H1 (cell line): ENCODE measurements around the gene FGFR2.

ENCODE experiments used
- CHD2 ChIP-seq: IDR thresholded peaks from 2 replicates; pipeline ENCODE4 v1.6.1; 2012; ENCODE audit warnings: low read length, improper control_type of control experiment
- EZH2 ChIP-seq: fragments of 200-600 bp; sonication (generic); IDR thresholded peaks from 2 replicates; pipeline ENCODE4 v1.7.1; 2012; ENCODE audit warnings: low read depth, mild to moderate bottlenecking, moderate library complexity, low read length, inconsistent platforms; ENCODE audit not compliant: severe bottlenecking
- GABPA ChIP-seq: IDR thresholded peaks from 2 replicates; pipeline ENCODE4 v1.6.1; 2011; ENCODE audit warnings: mild to moderate bottlenecking, low read length, moderate library complexity, borderline replicate concordance; ENCODE audit not compliant: insufficient read depth
- HDAC2 ChIP-seq, 2 experiments: fragments of 300-600 bp in 1 of 2; sonication (generic) in 1 of 2; IDR thresholded peaks; 2 replicates each; pipeline ENCODE4 v1.6.1; 2011 to 2012; ENCODE audit warnings: low read depth in 2 of 2, low read length in 2 of 2, mild to moderate bottlenecking in 2 of 2, moderate library complexity in 2 of 2, borderline replicate concordance in 1 of 2, inconsistent platforms in 1 of 2
- POLR2A ChIP-seq, 2 experiments: IDR thresholded peaks; 1 replicate in 1 of 2; 2 replicates in 1 of 2; pipeline ENCODE4 v1.6.1; 2011; ENCODE audit warnings: low read depth in 2 of 2, low read length in 2 of 2, mild to moderate bottlenecking in 2 of 2; ENCODE audit errors: control extremely low read depth in 1 of 2
- POLR2AphosphoS5 ChIP-seq: IDR thresholded peaks from 2 replicates; pipeline ENCODE4 v1.6.1; 2011; ENCODE audit warnings: low read depth, low read length
- SIN3A ChIP-seq, 2 experiments: IDR thresholded peaks in 1 of 2; conservative IDR thresholded peaks in 1 of 2; 2 replicates each; pipeline ENCODE4 v1.6.1; 2011 to 2012; ENCODE audit warnings: low read length in 2 of 2, improper control_type of control experiment in 1 of 2, low read depth in 1 of 2, mild to moderate bottlenecking in 1 of 2
- SIX5 ChIP-seq: IDR thresholded peaks from 2 replicates; pipeline ENCODE4 v1.6.1; 2011; ENCODE audit warnings: mild to moderate bottlenecking, low read depth, low read length
- TCF12 ChIP-seq: IDR thresholded peaks from 2 replicates; pipeline ENCODE4 v1.6.1; 2011; ENCODE audit warnings: low read depth, mild to moderate bottlenecking, low read length
- YY1 ChIP-seq: IDR thresholded peaks from 2 replicates; pipeline ENCODE4 v1.6.1; 2011; ENCODE audit warnings: low read depth, mild to moderate bottlenecking, low read length
- TF ChIP-seq, protein P1 (sequence below), 3 experiments: IDR thresholded peaks; 1 replicate in 2 of 3; 2 replicates in 1 of 3; pipeline versions ENCODE4 v1.5.1 to v1.6.1; 2011; ENCODE audit warnings: low read length in 3 of 3, mild to moderate bottlenecking in 3 of 3, inconsistent platforms in 2 of 3, low read depth in 1 of 3, moderate library complexity in 1 of 3; ENCODE audit not compliant: insufficient read depth in 1 of 3; ENCODE audit errors: control extremely low read depth in 1 of 3
- TF ChIP-seq, protein P2 (sequence below): IDR thresholded peaks from 2 replicates; pipeline ENCODE4 v1.6.1; 2011; ENCODE audit warnings: low read depth, mild to moderate bottlenecking, low read length; ENCODE audit not compliant: insufficient read depth
- TF ChIP-seq, protein P3 (sequence below): IDR thresholded peaks from 2 replicates; pipeline ENCODE4 v1.6.1; 2011; ENCODE audit warnings: low read length, improper control_type of control experiment

DNA sequence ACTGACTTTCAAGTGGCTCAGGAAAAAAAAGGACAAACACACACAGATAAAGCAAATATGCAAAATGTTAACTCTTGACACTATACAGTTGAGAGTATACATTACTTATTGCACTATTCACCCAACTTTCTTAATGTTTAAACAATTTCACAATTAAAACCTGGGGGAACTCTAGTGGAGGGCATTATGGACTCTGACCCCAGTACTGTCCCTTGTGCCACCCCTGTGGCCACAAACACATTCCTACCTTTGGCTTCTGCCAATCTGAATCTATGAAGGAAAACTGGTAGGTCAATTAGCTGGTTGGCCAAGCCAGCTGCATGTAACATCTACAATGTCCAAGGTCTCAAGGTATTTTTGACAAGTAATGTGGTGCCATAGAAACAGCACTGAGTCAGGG, 7.5 kb upstream of the FGFR2 start:
- TF ChIP-seq, protein P1, sequence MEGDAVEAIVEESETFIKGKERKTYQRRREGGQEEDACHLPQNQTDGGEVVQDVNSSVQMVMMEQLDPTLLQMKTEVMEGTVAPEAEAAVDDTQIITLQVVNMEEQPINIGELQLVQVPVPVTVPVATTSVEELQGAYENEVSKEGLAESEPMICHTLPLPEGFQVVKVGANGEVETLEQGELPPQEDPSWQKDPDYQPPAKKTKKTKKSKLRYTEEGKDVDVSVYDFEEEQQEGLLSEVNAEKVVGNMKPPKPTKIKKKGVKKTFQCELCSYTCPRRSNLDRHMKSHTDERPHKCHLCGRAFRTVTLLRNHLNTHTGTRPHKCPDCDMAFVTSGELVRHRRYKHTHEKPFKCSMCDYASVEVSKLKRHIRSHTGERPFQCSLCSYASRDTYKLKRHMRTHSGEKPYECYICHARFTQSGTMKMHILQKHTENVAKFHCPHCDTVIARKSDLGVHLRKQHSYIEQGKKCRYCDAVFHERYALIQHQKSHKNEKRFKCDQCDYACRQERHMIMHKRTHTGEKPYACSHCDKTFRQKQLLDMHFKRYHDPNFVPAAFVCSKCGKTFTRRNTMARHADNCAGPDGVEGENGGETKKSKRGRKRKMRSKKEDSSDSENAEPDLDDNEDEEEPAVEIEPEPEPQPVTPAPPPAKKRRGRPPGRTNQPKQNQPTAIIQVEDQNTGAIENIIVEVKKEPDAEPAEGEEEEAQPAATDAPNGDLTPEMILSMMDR (IDR thresholded peaks at IDR 0.05; ENCODE audit: control extremely low read depth in 1 of 3, insufficient read depth in 1 of 3, low read depth in 1 of 3, low read length in 3 of 3): no peak
- TF ChIP-seq, protein P2, sequence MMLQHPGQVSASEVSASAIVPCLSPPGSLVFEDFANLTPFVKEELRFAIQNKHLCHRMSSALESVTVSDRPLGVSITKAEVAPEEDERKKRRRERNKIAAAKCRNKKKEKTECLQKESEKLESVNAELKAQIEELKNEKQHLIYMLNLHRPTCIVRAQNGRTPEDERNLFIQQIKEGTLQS: no peak
- TF ChIP-seq EZH2 (no peak), CHD2 (no peak), POLR2AphosphoS5 (no peak), YY1 (no peak), SIX5 (no peak), POLR2A (IDR thresholded peaks at IDR 0.05; ENCODE audit: control extremely low read depth in 1 of 2, low read depth in 2 of 2, low read length in 2 of 2) (no peak), HDAC2 (IDR thresholded peaks at IDR 0.05; ENCODE audit: borderline replicate concordance in 1 of 2, low read depth in 2 of 2, low read length in 2 of 2) (no peak), TCF12 (no peak), SIN3A (conservative IDR thresholded peaks at IDR 0.05 in 1 of 2, IDR thresholded peaks at IDR 0.05 in 1 of 2; ENCODE audit: low read depth in 1 of 2, low read length in 2 of 2) (no peak), GABPA (no peak)
- TF ChIP-seq, protein P3, sequence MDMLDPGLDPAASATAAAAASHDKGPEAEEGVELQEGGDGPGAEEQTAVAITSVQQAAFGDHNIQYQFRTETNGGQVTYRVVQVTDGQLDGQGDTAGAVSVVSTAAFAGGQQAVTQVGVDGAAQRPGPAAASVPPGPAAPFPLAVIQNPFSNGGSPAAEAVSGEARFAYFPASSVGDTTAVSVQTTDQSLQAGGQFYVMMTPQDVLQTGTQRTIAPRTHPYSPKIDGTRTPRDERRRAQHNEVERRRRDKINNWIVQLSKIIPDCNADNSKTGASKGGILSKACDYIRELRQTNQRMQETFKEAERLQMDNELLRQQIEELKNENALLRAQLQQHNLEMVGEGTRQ: no peak
